GM12891 (cell line): ENCODE data around the gene NELFA.

ENCODE experiments used
- PAX5 ChIP-seq: IDR thresholded peaks from 2 replicates; pipeline ENCODE4 v1.6.1; 2011; ENCODE audit warnings: low read length, moderate library complexity, mild to moderate bottlenecking; ENCODE audit not compliant: insufficient read depth, severe bottlenecking
- POLR2A ChIP-seq: IDR thresholded peaks from 2 replicates; pipeline ENCODE4 v1.6.1; 2011; ENCODE audit warnings: low read depth, low read length, control low read depth
- POLR2AphosphoS5 ChIP-seq: IDR thresholded peaks from 2 replicates; pipeline ENCODE4 v1.6.1; 2011; ENCODE audit warnings: low read depth, low read length, control low read depth
- TAF1 ChIP-seq: IDR thresholded peaks from 2 replicates; pipeline ENCODE4 v1.6.1; 2011; ENCODE audit warnings: low read depth, low read length, control low read depth

DNA sequence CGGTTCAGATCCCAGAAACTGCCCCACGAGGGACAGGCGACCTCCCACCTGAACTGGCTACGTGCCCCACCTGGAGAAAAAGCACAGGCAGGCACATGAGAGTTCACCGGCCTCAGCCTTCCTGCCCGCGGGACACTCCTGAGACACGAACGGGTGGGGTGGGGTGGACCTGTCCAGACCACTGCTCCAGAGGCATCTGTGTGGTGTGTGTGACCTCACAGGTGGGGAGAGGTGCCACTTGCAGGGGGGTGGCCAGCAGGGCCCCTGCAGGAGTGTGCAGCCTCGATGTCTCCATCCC lies 18.5 kb downstream of the NELFA start:
- TF ChIP-seq POLR2A, result no peak
- TF ChIP-seq POLR2AphosphoS5, result no peak
- no peak for TF ChIP-seq TAF1
- no peak for TF ChIP-seq PAX5
